B cell (primary cell): ENCODE results near the gene EGFL8. TPM values are rescaled to one million over a fixed set of nuclear protein-coding genes. Genes with fewer than 3 reads are reported as not detected.

Experiments
- ATAC-seq: fragments of 200-7000 bp; cut with Tn5 transposase; one replicate; pipeline ENCODE4 v1.10.0; 2021; ENCODE audit warnings: low read depth, mild to moderate bottlenecking, moderate number of reproducible peaks, moderate library complexity
- CTCF ChIA-PET: fragments of 350-600 bp; sonication (Branson Sonifier 250); formaldehyde crosslinking; loops from one replicate; lab custom pipeline; 2021; ENCODE audit warnings: antibody characterized with exemption, inconsistent platforms; lab: Charles Lee
- POLR2A ChIA-PET: fragments of 350-600 bp; sonication (Branson Sonifier 250); formaldehyde crosslinking; loops from one replicate; lab custom pipeline; 2021; ENCODE audit warnings: antibody characterized with exemption; lab: Charles Lee
- DNase-seq: peaks from one replicate; pipeline ENCODE4 v3.0.0; 2013
- H2AFZ ChIP-seq: 2 replicates; pipeline ENCODE4 v1.6.1; 2012; ENCODE audit warnings: mild to moderate bottlenecking, low read depth, low read length; ENCODE audit not compliant: insufficient read depth, poor library complexity, severe bottlenecking
- H3K27ac ChIP-seq, 2 donors: 1 replicate in 1 of 2; 2 replicates in 1 of 2; pipeline ENCODE4 v1.5.1; 2012 to 2013; ENCODE audit warnings: low read length in 2 of 2, mild to moderate bottlenecking in 2 of 2, moderate library complexity in 1 of 2
- H3K27me3 ChIP-seq, 4 experiments: fragments of 200-600 bp in 1 of 4; sonication (generic) in 1 of 4; replicated peaks in 1 of 4; 1 replicate in 2 of 4; 2 replicates in 2 of 4; pipeline versions ENCODE4 v1.6.1 to v1.7.0; 2013 to 2016; ENCODE audit warnings: low read length in 3 of 4, mild to moderate bottlenecking in 2 of 4, mixed read lengths in 1 of 4, moderate library complexity in 1 of 4; ENCODE audit not compliant: insufficient read depth in 4 of 4, control insufficient read depth in 3 of 4; ENCODE audit errors: control extremely low read depth in 1 of 4
- H3K36me3 ChIP-seq, 2 experiments: replicated peaks in 1 of 2; 1 replicate in 1 of 2; 2 replicates in 1 of 2; pipeline versions ENCODE4 v1.6.1 to v1.7.1; 2013; ENCODE audit warnings: low read length in 1 of 2; ENCODE audit not compliant: insufficient read depth in 2 of 2, control insufficient read depth in 1 of 2; ENCODE audit errors: control extremely low read depth in 1 of 2, extremely low read depth in 1 of 2
- H3K4me1 ChIP-seq, 2 donors: fragments of 200-600 bp in 1 of 2; sonication (generic) in 1 of 2; 1 replicate in 1 of 2; 2 replicates in 1 of 2; pipeline versions ENCODE4 v1.5.1 to v1.6.1; 2013 to 2017; ENCODE audit warnings: low read length in 2 of 2; ENCODE audit not compliant: control insufficient read depth in 2 of 2, insufficient read depth in 2 of 2
- H3K4me2 ChIP-seq: replicated peaks from 2 replicates; pipeline ENCODE3; 2012; ENCODE audit warnings: mild to moderate bottlenecking, low read depth, low read length; ENCODE audit not compliant: poor library complexity, severe bottlenecking
- H3K4me3 ChIP-seq, 5 experiments: fragments of 200-600 bp in 1 of 5; sonication (generic) in 1 of 5; 1 replicate in 3 of 5; 2 replicates in 2 of 5; pipeline versions ENCODE4 v1.5.1 to v1.7.0; 2011 to 2016; ENCODE audit warnings: low read length in 4 of 5, mild to moderate bottlenecking in 4 of 5, low read depth in 2 of 5, control low read depth in 1 of 5, moderate library complexity in 1 of 5; ENCODE audit not compliant: insufficient read depth in 1 of 5; ENCODE audit errors: control extremely low read depth in 1 of 5, extremely low read depth in 1 of 5
- H3K79me2 ChIP-seq: fragments of 200-600 bp; sonication (generic); one replicate; pipeline ENCODE4 v1.6.0; 2016; ENCODE audit warnings: low read length; ENCODE audit not compliant: control insufficient read depth, insufficient read depth
- H3K9ac ChIP-seq: fragments of 200-600 bp; sonication (generic); 2 replicates; pipeline ENCODE4 v1.6.1; 2017; ENCODE audit warnings: mild to moderate bottlenecking, low read length, moderate library complexity
- H3K9me3 ChIP-seq, 3 donors: one replicate each; pipeline versions ENCODE4 v1.6.1 to v1.7.1; 2013; ENCODE audit warnings: low read length in 2 of 3; ENCODE audit not compliant: control insufficient read depth in 2 of 3, insufficient read depth in 1 of 3; ENCODE audit errors: control extremely low read depth in 1 of 3
- H4K20me1 ChIP-seq: 2 replicates; pipeline ENCODE4 v1.6.0; 2012; ENCODE audit warnings: mild to moderate bottlenecking, low read length; ENCODE audit not compliant: insufficient read depth, control insufficient read depth, poor library complexity, severe bottlenecking
- H3K27ac Mint-ChIP-seq: one replicate; pipeline ENCODE4 v1.8.0; 2021; ENCODE audit warnings: mixed read lengths
- H3K27me3 Mint-ChIP-seq: one replicate; pipeline ENCODE4 v1.8.0; 2021; ENCODE audit warnings: mixed read lengths
- H3K4me1 Mint-ChIP-seq: one replicate; pipeline ENCODE4 v1.8.0; 2021; ENCODE audit warnings: mixed read lengths
- H3K4me3 Mint-ChIP-seq: one replicate; pipeline ENCODE4 v1.8.0; 2021; ENCODE audit warnings: mixed read lengths
- H3K9me3 Mint-ChIP-seq: one replicate; pipeline ENCODE4 v1.8.0; 2022; ENCODE audit warnings: mixed read lengths; ENCODE audit not compliant: insufficient read depth
- EZH2 ChIP-seq: IDR thresholded peaks from 2 replicates; pipeline ENCODE4 v1.6.1; 2012; ENCODE audit warnings: borderline replicate concordance, low read depth, mild to moderate bottlenecking, moderate library complexity, low read length; ENCODE audit not compliant: insufficient read depth, poor library complexity, severe bottlenecking
- WGBS: methylation state at CpG from one replicate; pipeline ENCODE4 v1.1.5; 2013; ENCODE audit warnings: missing lambda C conversion rate; ENCODE audit not compliant: insufficient coverage; 5-methylcytosine and 5-hydroxymethylcytosine counted together
- intact Hi-C: fragments of 100-400 bp; cut with micrococcal nuclease; formaldehyde crosslinking; loops from one replicate; pipeline ENCODE4 v1.10.0; 2022
- polyA minus RNA-seq: library from RNA; depleted of rRNA, polyadenylated mRNA; stranded (reverse); fragments of >200 nt; gene quantifications from 2 replicates; pipeline ENCODE4 v1.2.3, GENCODE V29; 2012
- polyA plus RNA-seq: library from polyadenylated mRNA; depleted of rRNA; stranded (reverse); fragments of >200 nt; gene quantifications from 2 replicates; pipeline ENCODE4 v1.2.3, GENCODE V29; 2012
- total RNA-seq, 2 donors: library from RNA; stranded (reverse); fragments of 120-200 nt in 1 of 2; gene quantifications; 1 replicate in 1 of 2; 2 replicates in 1 of 2; pipeline versions ENCODE4 v1.2.3 to v1.2.4, GENCODE V29; 2013 to 2022
- TF ChIP-seq, protein P1 (sequence below): fragments of 200-600 bp; IDR thresholded peaks from one replicate; pipeline ENCODE4 v1.8.0; 2022; ENCODE audit warnings: antibody characterized with exemption, mild to moderate bottlenecking

The EGFL8 gene
- 3.9 and 4.5 TPM in 2 replicates for total RNA-seq
- total RNA-seq (2013), result 1.9 TPM
- 0.91 and 2.7 TPM in 2 replicates for polyA plus RNA-seq
- 0.17 and 0.93 TPM in 2 replicates for polyA minus RNA-seq

DNA sequence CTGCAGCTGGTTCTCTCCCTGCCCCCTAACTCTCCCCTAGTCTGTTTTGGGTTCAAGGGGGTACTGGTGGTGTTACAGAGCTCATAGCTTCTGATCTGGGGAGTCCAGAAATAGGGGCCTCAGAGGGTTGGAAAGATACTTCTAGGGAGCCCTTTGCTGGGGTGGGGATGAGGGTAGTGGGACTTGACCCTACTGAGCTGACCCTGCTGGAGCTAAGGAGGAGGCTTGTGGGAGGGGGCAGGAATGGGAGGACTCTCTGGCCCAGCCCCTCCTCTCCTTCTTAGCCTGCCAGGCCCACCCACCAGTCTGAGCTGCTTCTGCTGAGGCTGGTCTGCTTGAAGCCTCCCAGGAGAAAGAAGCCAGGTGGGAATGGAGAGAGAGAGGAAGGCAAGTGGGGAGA, at the start of gene EGFL8:
EGFL8 (plus strand) TSS at position 301 of the 400 bp plus-strand sequence. CDS start 1,571 bp downstream, outside the sequence.
- Histone ChIP-seq H3K27ac (no peak within 1 kb of the TSS), H2AFZ (no peak within 1 kb of the TSS), H3K4me2 (no peak within 1 kb of the TSS), H4K20me1 (no peaks in the 10 kb centered on the region), H3K4me1 (peaks cover 0 to 6% of the 10 kb centered on the region in 2 donors), H3K9ac (no peak within 1 kb of the TSS), H3K27me3 (no peaks in the 10 kb centered on the region), H3K79me2 (no peaks in the 10 kb centered on the region), H3K9me3 (no peaks in the 10 kb centered on the region), H3K36me3 (peaks cover 0 to 5% of the 10 kb centered on the region in 2 experiments), H3K4me3 (no peak within 1 kb of the TSS)
- intact Hi-C loops, result no loop called here
- Mint-ChIP-seq H3K9me3 (no peaks in the 10 kb centered on the region), H3K27me3 (no peaks in the 10 kb centered on the region), H3K4me1 (peaks cover 8% of the 10 kb centered on the region), H3K27ac (no peak within 1 kb of the TSS), H3K4me3 (no peak within 1 kb of the TSS)
- DNase-seq, result peak; percentile 3
- no peak for ATAC-seq
- CTCF ChIA-PET, result interaction anchor here (0.9 to 1.2 kb wide), 2 partner anchors 25 to 46 kb away, joined by 3 read pairs; no protein-coding TSS in a partner anchor
- POLR2A ChIA-PET, result no interaction called here
- no peak for TF ChIP-seq EZH2
- TF ChIP-seq, protein P1, sequence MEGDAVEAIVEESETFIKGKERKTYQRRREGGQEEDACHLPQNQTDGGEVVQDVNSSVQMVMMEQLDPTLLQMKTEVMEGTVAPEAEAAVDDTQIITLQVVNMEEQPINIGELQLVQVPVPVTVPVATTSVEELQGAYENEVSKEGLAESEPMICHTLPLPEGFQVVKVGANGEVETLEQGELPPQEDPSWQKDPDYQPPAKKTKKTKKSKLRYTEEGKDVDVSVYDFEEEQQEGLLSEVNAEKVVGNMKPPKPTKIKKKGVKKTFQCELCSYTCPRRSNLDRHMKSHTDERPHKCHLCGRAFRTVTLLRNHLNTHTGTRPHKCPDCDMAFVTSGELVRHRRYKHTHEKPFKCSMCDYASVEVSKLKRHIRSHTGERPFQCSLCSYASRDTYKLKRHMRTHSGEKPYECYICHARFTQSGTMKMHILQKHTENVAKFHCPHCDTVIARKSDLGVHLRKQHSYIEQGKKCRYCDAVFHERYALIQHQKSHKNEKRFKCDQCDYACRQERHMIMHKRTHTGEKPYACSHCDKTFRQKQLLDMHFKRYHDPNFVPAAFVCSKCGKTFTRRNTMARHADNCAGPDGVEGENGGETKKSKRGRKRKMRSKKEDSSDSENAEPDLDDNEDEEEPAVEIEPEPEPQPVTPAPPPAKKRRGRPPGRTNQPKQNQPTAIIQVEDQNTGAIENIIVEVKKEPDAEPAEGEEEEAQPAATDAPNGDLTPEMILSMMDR, result no peak

DNA sequence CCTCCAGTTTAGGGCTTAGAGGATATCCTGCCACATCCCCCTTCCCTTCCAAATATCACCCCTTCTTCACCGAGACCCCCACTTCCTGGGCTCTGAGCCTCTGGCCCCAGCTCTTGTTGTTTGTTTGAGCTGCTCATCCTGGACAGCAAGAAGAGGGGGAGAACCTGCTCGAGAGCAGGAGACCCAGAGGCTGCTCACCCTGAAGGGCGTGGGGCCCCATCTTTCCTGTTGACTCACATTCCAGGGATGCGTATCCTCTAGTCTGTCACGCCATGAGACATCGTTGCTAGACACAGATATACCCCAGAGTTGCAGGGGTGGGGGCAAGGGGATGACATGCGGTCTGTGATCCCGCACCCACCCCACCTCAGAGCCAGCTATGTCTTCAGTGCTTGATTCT, 49.6 kb upstream of the EGFL8 start:
- CTCF ChIA-PET, result no interaction called here
- peaks cover 0 to 47% of the 10 kb centered on the region in 2 experiments for H3K36me3 ChIP-seq
- 93% methylated on average over 7 of the region's 8 CpGs for WGBS
- H4K20me1 ChIP-seq, result peaks cover 6% of the 10 kb centered on the region
- TF ChIP-seq, protein P1, result no peak
- no peak for TF ChIP-seq EZH2
- H3K4me1 ChIP-seq, result peaks cover 0 to 3% of the 10 kb centered on the region in 2 donors
- Mint-ChIP-seq H3K27me3 (no peaks in the 10 kb centered on the region), H3K27ac (no peak overlapping the region), H3K4me1 (peaks cover 5% of the 10 kb centered on the region), H3K9me3 (no peaks in the 10 kb centered on the region), H3K4me3 (no peak overlapping the region)
- H3K79me2 ChIP-seq, result no peaks in the 10 kb centered on the region
- DNase-seq (no peak), ATAC-seq (no peak)
- no peak overlapping the region for H2AFZ ChIP-seq
- no peak overlapping the region for H3K27ac ChIP-seq
- H3K9ac ChIP-seq, result no peak overlapping the region
- intact Hi-C loops, result no loop called here
- POLR2A ChIA-PET, result interaction anchor here (0.7 kb wide), 1 partner anchor 13 kb away, joined by 4 read pairs; the partner anchor contains the start of gene ATF6B
- no peaks in the 10 kb centered on the region for H3K27me3 ChIP-seq
- no peak overlapping the region for H3K4me3 ChIP-seq
- H3K9me3 ChIP-seq, result no peaks in the 10 kb centered on the region
- H3K4me2 ChIP-seq, result no peak overlapping the region
